IgD-negative memory B cell (primary cell): Measurements from ENCODE around the gene CDC42SE2. TPM values are rescaled to one million over a fixed set of nuclear protein-coding genes. Genes with fewer than 3 reads are reported as not detected.
"Not testable (repeated sequence)": the region's sequence is repeated elsewhere in the genome, so short reads cannot be mapped to it uniquely, and the experiment has no call there.

Source experiments
- H3K27ac Mint-ChIP-seq, 3 donors: one replicate each; pipeline ENCODE4 v1.8.0; 2020 to 2022; ENCODE audit warnings: mild to moderate bottlenecking in 3 of 3, mixed read lengths in 3 of 3, moderate library complexity in 1 of 3
- H3K27me3 Mint-ChIP-seq: one replicate; pipeline ENCODE4 v1.8.0; 2021; ENCODE audit warnings: mixed read lengths
- H3K36me3 Mint-ChIP-seq: one replicate; pipeline ENCODE4 v1.8.0; 2020; ENCODE audit warnings: mild to moderate bottlenecking, mixed read lengths
- H3K4me1 Mint-ChIP-seq, 3 donors: one replicate each; pipeline ENCODE4 v1.8.0; 2020 to 2022; ENCODE audit warnings: mixed read lengths in 3 of 3, mild to moderate bottlenecking in 1 of 3
- H3K4me3 Mint-ChIP-seq, 4 donors: one replicate each; pipeline ENCODE4 v1.8.0; 2020 to 2022; ENCODE audit warnings: mild to moderate bottlenecking in 4 of 4, mixed read lengths in 4 of 4, moderate library complexity in 3 of 4
- H3K9me3 Mint-ChIP-seq, 3 donors: one replicate each; pipeline ENCODE4 v1.8.0; 2020 to 2021; ENCODE audit warnings: mixed read lengths in 3 of 3, mild to moderate bottlenecking in 1 of 3
- polyA plus RNA-seq: library from polyadenylated mRNA; unstranded; fragments of 300-500 nt; fragmentation: Illumina TruSeq; gene quantifications from one replicate; pipeline ENCODE4 v1.2.3, GENCODE V29; 2021

Gene CDC42SE2
- polyA plus RNA-seq, 1 donor from 2014 or later, result 248 TPM

DNA sequence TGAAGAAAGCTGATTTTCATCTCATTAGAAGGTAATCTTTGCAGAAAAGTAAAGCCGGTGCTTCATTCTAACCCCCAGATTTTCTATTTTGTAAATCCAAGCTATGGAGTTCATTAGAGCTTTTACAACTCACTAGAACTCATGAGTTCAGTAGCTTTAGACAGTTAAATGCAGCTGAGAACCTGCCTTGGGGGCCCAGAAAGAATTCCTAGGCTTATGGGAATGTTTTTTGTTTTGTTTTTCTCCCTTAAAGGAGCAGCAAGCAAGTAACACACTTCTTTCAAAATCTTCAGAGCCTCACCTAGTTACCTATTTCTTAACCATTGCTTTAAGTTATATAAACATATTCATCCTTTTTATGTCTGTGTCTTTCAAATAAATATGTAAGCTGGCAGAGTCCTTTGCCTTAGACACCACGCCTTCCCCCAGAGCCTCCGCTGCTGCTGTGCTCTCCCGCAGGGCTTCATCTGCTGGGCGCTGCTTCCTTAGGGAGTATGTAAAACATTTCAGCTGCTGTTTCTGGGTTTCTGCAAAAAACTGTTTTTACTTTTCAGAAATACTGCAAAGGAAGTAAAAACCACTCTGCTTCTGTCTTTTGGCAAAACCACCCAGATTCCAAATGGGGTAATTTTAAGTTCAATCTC is 132.9 kb downstream of the CDC42SE2 start:
- Mint-ChIP-seq H3K27me3 (no peaks in the 10 kb centered on the region), H3K36me3 (peaks cover 27% of the 10 kb centered on the region), H3K4me1 (peaks cover 33 to 53% (median 50%) of the 10 kb centered on the region in 3 donors), H3K9me3 (no peaks in the 10 kb centered on the region), H3K4me3 (peak overlapping the region in 1 of 4 donors; percentile 37), H3K27ac (peak overlapping the region; percentile 78 to 86 (median 80))

DNA sequence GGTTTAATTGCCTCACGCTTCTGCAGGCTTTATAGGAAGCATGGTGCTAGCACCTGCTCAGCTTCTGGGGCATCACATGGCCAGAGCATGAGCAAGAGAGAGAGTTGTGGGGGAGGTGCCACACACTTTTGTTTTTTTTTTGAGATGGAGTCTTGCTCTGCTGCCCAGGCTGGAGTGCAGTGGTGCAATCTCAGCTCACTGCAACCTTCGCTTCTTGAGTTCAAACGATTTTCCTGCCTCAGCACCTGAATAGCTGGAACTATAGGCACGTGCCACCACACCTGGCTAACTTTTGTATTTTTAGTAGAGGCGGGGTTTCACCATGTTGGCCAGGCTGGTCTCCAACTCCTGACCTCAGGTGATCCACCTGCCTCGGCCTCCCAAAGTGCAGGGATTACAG is 135.2 kb downstream of the CDC42SE2 start:
- Mint-ChIP-seq H3K4me3 (peak overlapping the region in 1 of 4 donors; percentile 18), H3K36me3 (peaks cover 35% of the 10 kb centered on the region), H3K4me1 (peaks cover 17 to 35% (median 28%) of the 10 kb centered on the region in 3 donors), H3K9me3 (peaks cover 0 to 11% (median 4%) of the 10 kb centered on the region in 3 donors), H3K27ac (peak overlapping the region in 1 of 3 donors; percentile 64)
- not testable (repeated sequence) for H3K27me3 Mint-ChIP-seq

DNA sequence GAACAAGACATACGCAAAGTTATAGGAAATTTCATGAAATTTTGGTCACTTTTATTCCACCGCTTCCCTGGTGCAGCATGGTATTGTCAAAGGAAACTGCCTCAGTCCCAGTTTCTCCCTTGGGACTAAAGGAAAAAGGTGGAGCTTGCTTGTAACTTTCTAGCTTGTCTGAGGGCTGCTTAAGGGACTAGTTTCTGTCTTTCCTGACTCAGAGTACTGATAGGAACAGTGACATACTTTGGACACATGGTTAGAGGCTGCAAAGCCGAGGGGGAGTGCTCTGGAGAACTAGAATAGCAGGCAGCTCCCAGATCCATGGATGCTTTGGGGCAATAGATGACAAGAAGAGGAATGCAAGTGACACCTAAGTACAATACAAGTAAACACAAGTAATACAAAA is 136.7 kb downstream of the CDC42SE2 start:
- no peaks in the 10 kb centered on the region for H3K27me3 Mint-ChIP-seq
- H3K4me3 Mint-ChIP-seq, result peak overlapping the region in 1 of 4 donors; percentile 10
- H3K36me3 Mint-ChIP-seq, result peaks cover 29% of the 10 kb centered on the region
- peaks cover 11 to 24% (median 17%) of the 10 kb centered on the region in 3 donors for H3K4me1 Mint-ChIP-seq
- H3K9me3 Mint-ChIP-seq, result peaks cover 0 to 11% (median 4%) of the 10 kb centered on the region in 3 donors
- peak overlapping the region in 2 of 3 donors; percentile 14 to 77 for H3K27ac Mint-ChIP-seq

DNA sequence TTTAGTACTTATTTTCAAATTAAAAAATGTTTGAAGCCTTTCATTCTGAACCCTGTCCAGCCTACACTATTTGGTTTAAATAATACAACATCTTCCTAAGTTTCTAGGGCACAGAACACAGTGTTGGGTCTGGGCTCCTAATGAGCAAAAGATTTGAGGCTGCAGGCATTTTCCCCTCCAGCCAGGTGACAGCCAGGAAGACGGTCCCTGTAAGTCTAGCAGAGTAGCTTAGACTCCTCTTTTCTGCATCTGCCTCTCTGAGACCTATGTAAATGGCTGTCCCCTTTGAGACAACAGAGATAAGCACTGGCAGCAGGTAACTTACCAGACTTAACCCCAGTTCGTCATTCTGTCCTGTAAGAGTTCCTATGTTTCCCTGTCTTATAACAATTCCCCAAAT is 141.8 kb downstream of the CDC42SE2 start:
- H3K36me3 Mint-ChIP-seq, result peaks cover 31% of the 10 kb centered on the region
- no peak overlapping the region for H3K4me3 Mint-ChIP-seq
- H3K27me3 Mint-ChIP-seq, result no peaks in the 10 kb centered on the region
- H3K9me3 Mint-ChIP-seq, result peaks cover 1 to 11% (median 4%) of the 10 kb centered on the region in 3 donors
- H3K4me1 Mint-ChIP-seq, result peaks cover 2 to 3% (median 2%) of the 10 kb centered on the region in 3 donors
- H3K27ac Mint-ChIP-seq, result peak overlapping the region in 2 of 3 donors; percentile 28 to 61

DNA sequence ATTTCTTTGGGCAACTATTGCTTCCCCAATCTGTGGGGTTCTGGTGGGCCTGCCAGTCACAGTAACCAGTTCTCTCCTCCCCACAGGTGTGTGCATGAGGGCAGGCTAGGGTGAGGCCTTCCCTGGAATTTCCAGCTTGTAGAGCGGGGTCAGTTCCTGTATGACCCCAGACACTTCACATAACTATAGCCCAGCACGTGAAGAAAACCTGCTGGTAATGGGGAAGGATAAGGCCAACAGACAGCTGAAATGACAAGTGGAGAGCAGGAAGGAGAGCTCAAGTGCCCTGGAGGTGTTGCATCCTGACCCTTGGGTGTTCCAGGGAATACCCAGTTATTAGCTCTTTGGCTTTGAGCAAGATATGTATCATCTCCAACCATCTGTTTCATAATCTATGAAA is 142.2 kb downstream of the CDC42SE2 start:
- H3K4me3 Mint-ChIP-seq, result no peak overlapping the region
- H3K4me1 Mint-ChIP-seq, result peaks cover 0 to 2% (median 0%) of the 10 kb centered on the region in 3 donors
- H3K9me3 Mint-ChIP-seq, result peaks cover 1 to 11% (median 4%) of the 10 kb centered on the region in 3 donors
- peak overlapping the region in 2 of 3 donors; percentile 28 to 61 for H3K27ac Mint-ChIP-seq
- peaks cover 28% of the 10 kb centered on the region for H3K36me3 Mint-ChIP-seq
- no peaks in the 10 kb centered on the region for H3K27me3 Mint-ChIP-seq

DNA sequence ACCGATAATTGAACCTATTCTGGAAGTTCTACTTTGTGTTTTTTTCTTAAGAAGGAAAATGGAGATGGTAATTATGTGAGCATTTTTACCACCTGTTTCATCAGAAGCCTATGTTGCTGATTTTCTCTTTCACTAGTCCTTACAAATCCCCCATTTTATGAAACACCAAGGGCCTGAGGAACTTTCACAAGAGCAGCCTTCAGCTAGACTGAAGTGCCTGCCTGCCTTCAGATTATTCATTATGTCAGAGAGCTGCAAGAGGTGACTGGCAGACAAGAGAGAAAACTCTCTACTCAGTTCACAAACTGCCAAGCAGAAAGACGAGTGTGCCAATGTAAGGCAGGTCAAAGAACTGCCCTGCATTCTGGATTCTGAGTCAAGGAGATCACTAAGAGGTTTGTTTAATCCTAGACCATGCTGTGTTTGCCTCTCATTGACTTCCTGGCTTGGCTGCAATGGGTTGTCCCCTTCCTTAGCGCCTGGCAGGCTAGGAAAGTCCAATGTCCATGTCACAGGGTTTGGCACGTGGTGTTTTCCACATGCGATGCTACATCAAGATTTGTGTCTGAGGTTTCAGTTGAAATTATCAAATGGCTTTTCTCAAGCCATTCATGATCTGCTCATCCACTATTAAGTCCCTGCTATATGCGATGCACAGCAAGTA is 143.3 kb downstream of the CDC42SE2 start:
- peaks cover 1 to 11% (median 4%) of the 10 kb centered on the region in 3 donors for H3K9me3 Mint-ChIP-seq
- no peaks in the 10 kb centered on the region for H3K27me3 Mint-ChIP-seq
- peak overlapping the region in 2 of 3 donors; percentile 26 to 50 for H3K27ac Mint-ChIP-seq
- peaks cover 0 to 1% (median 0%) of the 10 kb centered on the region in 3 donors for H3K4me1 Mint-ChIP-seq
- peaks cover 24% of the 10 kb centered on the region for H3K36me3 Mint-ChIP-seq
- peak overlapping the region in 1 of 4 donors; percentile 33 for H3K4me3 Mint-ChIP-seq

DNA sequence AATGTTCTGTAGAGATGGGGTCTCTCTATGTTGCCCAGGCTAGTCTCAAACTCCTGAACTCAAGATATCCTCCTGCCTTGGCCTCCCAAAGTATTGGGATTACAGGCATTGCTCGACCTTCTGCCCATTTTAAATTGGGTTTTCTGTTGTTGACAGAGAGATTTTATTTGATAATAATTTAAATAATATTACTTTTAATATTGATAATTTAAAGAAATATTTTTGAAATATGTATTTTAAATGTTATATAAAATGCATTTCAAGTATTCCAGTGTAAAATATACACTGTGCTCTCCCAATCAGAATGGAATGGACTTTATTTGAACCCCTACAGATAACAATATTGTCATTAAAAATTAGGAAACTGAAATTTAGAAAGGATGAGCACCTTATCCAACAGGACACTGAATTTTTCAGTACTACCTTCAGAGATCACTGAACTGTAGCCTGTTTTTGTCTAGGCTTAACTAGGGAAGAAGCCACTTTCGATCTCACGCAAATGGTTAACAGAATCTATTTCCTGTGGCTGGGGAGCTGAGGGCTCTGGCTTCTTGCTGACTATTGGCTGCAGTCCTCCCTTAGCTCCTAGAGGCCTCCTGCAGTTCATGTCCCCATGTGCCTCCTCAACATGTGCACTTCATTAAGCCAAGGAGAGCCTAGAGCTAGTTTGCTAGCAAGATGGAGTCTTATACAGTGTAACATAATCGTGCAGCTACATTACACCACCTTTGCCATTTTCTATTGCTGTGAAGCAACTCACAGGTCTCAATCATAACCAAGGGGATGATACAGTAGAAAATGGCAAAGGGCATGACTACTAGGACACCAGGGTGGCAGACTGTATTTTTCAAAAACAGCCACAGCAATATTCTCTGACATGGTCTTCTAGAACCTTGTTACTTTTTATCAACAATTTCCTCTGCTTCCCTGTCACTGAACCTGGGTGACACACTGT is 150.0 kb downstream of the CDC42SE2 start:
- peak overlapping the region in 1 of 4 donors; percentile 70 for H3K4me3 Mint-ChIP-seq
- peaks cover 5% of the 10 kb centered on the region for H3K36me3 Mint-ChIP-seq
- peak overlapping the region; percentile 9 to 93 (median 64) for H3K27ac Mint-ChIP-seq
- H3K4me1 Mint-ChIP-seq, result peaks cover 21 to 27% (median 22%) of the 10 kb centered on the region in 3 donors
- H3K27me3 Mint-ChIP-seq, result no peaks in the 10 kb centered on the region
- H3K9me3 Mint-ChIP-seq, result peaks cover 0 to 4% (median 1%) of the 10 kb centered on the region in 3 donors

DNA sequence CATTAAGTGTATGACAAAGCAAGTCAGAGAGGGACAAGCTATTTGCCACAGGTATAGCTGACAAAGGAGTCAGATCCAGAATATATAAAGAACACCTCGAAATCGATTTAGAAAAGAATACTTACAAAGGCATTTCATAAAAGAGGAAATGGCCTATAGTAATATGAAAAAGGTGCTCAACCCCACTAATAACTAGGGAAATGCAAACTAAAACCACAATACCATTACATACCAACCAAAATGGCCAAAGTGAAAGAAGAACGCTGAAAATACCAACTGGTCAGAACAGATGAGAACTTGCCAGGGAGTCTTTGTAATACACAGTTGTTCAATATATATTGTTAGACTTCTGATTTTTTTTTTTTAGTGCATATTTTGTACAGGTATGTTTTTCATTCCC is 152.9 kb downstream of the CDC42SE2 start:
- peaks cover 23 to 32% (median 28%) of the 10 kb centered on the region in 3 donors for H3K4me1 Mint-ChIP-seq
- H3K27me3 Mint-ChIP-seq, result no peaks in the 10 kb centered on the region
- H3K4me3 Mint-ChIP-seq, result peak overlapping the region; percentile 0 to 71 (median 63)
- H3K9me3 Mint-ChIP-seq, result no peaks in the 10 kb centered on the region
- no peaks in the 10 kb centered on the region for H3K36me3 Mint-ChIP-seq
- H3K27ac Mint-ChIP-seq, result peak overlapping the region in 1 of 3 donors; percentile 88

DNA sequence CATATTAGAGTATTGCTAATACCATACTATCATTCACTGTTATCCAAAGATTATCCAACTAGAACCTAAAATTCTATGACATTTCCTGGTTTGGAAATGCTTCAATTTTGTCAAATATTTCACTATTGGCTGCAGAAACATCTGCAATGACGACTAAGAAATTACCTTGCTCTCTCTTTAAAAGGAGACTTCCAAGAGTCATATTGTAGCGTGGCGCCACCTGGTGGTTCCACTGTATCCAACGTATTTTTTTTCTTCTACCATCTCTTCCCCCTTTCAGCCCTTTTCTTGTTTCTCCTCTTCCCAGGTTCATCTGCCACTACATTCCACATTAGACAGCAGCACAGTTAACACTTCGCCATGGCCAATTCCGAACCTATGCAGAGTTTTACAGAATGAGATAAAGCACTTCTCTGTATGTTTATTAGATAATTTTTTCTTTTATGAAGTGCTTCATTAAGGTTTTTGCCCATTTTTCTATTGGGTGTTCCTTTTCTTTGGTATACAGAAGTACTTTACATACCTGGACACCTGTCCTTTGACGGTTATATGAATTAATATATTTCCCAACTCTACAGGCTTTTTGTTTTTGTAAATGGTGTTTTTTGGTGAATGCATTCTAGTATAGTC is 153.5 kb downstream of the CDC42SE2 start:
- no peaks in the 10 kb centered on the region for H3K36me3 Mint-ChIP-seq
- no peaks in the 10 kb centered on the region for H3K27me3 Mint-ChIP-seq
- H3K4me3 Mint-ChIP-seq, result peak overlapping the region; percentile 0 to 71 (median 63)
- no peaks in the 10 kb centered on the region for H3K9me3 Mint-ChIP-seq
- H3K4me1 Mint-ChIP-seq, result peaks cover 23 to 32% (median 28%) of the 10 kb centered on the region in 3 donors
- H3K27ac Mint-ChIP-seq, result peak overlapping the region in 2 of 3 donors; percentile 65 to 88

DNA sequence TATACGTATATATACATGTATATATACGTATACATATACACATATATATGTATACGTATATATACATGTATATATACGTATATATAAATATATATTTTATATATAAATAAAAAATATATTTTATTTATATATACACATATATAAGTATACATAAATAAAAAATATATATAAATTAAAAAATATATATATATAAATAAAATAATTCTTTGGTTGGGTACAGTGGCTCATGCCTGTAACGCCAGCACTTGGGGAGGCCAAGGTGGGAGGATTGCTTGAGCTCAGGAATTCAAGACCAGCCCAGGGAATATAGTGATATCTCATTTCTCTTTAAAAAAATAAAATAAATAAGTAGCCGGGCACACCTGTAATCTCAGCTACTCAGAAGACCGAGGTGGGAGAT is 155.0 kb downstream of the CDC42SE2 start:
- H3K36me3 Mint-ChIP-seq, result no peaks in the 10 kb centered on the region
- H3K27me3 Mint-ChIP-seq, result no peaks in the 10 kb centered on the region
- H3K27ac Mint-ChIP-seq, result no peak overlapping the region

DNA sequence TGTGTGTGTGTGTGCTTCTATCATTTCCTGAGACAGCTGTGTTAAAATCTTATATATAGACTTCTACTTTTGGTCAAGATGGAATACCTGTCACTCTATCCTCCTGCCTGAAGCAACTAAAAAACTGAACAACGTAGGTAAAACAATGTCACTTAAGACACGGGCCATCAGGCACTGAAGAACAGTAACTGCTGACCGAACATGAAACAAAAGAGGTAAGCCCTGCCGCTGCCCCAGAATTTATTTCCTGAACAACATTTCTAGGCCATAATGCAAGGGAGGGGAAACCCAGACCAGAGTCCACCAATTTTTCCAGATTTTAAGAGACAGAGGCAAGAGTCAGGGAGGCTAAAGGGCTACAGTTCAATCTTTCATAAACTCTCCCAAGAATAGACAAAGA is 156.0 kb downstream of the CDC42SE2 start:
- Mint-ChIP-seq H3K4me3 (no peak overlapping the region), H3K36me3 (no peaks in the 10 kb centered on the region), H3K4me1 (peaks cover 15 to 22% (median 18%) of the 10 kb centered on the region in 3 donors)

More for the DNA sequence above, 155.0 kb downstream of the CDC42SE2 start:
- Mint-ChIP-seq H3K4me3 (no peak overlapping the region), H3K4me1 (peaks cover 23 to 30% (median 26%) of the 10 kb centered on the region in 3 donors), H3K9me3 (no peaks in the 10 kb centered on the region)

DNA sequence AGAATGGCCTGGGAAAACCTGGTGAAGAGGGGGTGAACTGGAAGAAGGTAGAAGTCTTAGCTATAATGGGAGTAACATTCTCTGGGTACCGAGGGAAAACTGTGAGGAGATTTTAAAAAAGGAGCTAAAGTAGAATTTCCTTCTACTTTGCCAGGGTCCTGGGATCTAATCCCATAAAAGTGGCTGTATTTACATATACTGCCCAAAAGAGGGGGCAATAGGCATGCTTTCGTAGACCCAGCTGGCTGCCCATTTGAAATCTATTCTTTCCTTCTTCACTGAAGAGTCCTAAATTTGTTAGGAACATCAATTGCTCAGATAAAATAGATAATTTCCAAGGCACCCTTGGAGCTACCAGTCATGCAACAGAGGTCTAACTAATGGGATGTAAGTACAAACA is 159.2 kb downstream of the CDC42SE2 start:
- no peaks in the 10 kb centered on the region for H3K27me3 Mint-ChIP-seq
- H3K27ac Mint-ChIP-seq, result peak overlapping the region in 1 of 3 donors; percentile 19
- no peaks in the 10 kb centered on the region for H3K36me3 Mint-ChIP-seq

More for the DNA sequence above, 156.0 kb downstream of the CDC42SE2 start:
- Mint-ChIP-seq H3K9me3 (no peaks in the 10 kb centered on the region), H3K27me3 (no peaks in the 10 kb centered on the region), H3K27ac (peak overlapping the region; percentile 26 to 83 (median 40))

DNA sequence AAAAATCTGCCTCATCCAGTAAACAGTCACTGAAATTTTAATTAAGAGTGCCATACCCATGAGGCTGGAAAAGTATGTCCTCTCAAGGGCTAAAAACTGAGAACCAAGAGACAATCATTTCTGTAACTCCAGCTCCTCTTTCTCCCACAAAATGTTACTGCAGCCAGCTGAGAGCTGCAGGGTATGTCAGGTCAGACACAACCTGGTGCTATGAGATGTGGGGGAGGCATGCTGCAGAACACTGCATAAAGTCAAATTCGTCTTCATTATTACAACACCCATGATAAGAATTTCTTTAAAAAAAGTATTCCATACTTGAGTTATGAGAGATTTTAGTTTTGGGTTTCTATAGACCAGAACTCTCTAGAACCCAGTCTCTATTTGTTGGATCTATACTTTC is 162.2 kb downstream of the CDC42SE2 start:
- H3K9me3 Mint-ChIP-seq, result no peaks in the 10 kb centered on the region
- H3K4me3 Mint-ChIP-seq, result no peak overlapping the region
- H3K36me3 Mint-ChIP-seq, result peaks cover 4% of the 10 kb centered on the region
- H3K4me1 Mint-ChIP-seq, result peaks cover 0 to 3% (median 1%) of the 10 kb centered on the region in 3 donors
- H3K27ac Mint-ChIP-seq, result no peak overlapping the region
- no peaks in the 10 kb centered on the region for H3K27me3 Mint-ChIP-seq

More for the DNA sequence above, 159.2 kb downstream of the CDC42SE2 start:
- no peak overlapping the region for H3K4me3 Mint-ChIP-seq
- peaks cover 4 to 9% (median 5%) of the 10 kb centered on the region in 3 donors for H3K4me1 Mint-ChIP-seq
- H3K9me3 Mint-ChIP-seq, result no peaks in the 10 kb centered on the region

DNA sequence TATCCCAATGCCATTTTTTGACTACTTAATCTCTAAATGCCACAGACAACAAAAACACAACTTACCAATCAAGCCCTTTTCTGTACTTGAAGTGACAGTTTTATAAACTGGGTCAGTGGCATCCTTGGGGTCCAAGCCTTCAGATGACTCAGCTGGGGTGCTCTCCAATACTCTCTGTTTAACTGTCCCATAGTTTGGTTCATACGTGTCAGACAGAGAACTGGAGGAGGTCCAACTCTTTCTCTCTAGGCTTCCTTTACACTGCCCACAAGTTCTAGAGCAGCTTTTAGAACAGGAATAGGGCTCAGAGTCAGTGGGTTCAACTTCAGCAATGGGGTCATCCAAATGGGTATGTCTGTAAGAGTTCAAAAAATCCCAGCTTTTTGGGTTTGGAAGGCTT is 166.9 kb downstream of the CDC42SE2 start:
- Mint-ChIP-seq H3K4me1 (peaks cover 0 to 2% (median 0%) of the 10 kb centered on the region in 3 donors), H3K36me3 (peaks cover 13% of the 10 kb centered on the region)

More for the DNA sequence above, 166.9 kb downstream of the CDC42SE2 start:
- peak overlapping the region in 1 of 3 donors; percentile 67 for H3K27ac Mint-ChIP-seq
- no peak overlapping the region for H3K4me3 Mint-ChIP-seq
- no peaks in the 10 kb centered on the region for H3K27me3 Mint-ChIP-seq
- H3K9me3 Mint-ChIP-seq, result no peaks in the 10 kb centered on the region
